Neural cell (in vitro differentiated cells): Measurements from ENCODE around the gene IQCK. TPM values are rescaled to one million over a fixed set of nuclear protein-coding genes. Genes with fewer than 3 reads are reported as not detected.

Experiments used
- H2AFZ ChIP-seq: fragments of 200-600, 300-800 bp; sonication (generic), shearing (Covaris generic); 2 replicates; pipeline ENCODE4 v1.6.0; 2014; ENCODE audit warnings: low read depth, mild to moderate bottlenecking, antibody characterized with exemption, low read length, moderate library complexity
- H3F3A ChIP-seq: fragments of 200-600 bp; shearing (Covaris generic); 2 replicates; pipeline ENCODE4 v1.6.1; 2016; ENCODE audit warnings: mild to moderate bottlenecking, moderate library complexity, mixed read lengths, antibody characterized with exemption, low read length; ENCODE audit not compliant: insufficient read depth, poor library complexity, severe bottlenecking
- H3K27ac ChIP-seq: fragments of 200-600, 300-800 bp; sonication (generic), shearing (Covaris generic); 2 replicates; pipeline ENCODE4 v1.5.1; 2014; ENCODE audit warnings: mild to moderate bottlenecking, low read length, moderate library complexity
- H3K27me3 ChIP-seq: fragments of 300-800, 200-600 bp; sonication (generic), shearing (Covaris generic); 2 replicates; pipeline ENCODE4 v1.6.0; 2014; ENCODE audit warnings: mild to moderate bottlenecking, low read depth, low read length, moderate library complexity; ENCODE audit not compliant: insufficient read depth
- H3K36me3 ChIP-seq: fragments of 300-800, 200-600 bp; sonication (generic), shearing (Covaris generic); 2 replicates; pipeline ENCODE4 v1.5.1; 2014; ENCODE audit warnings: mild to moderate bottlenecking, antibody characterized with exemption, low read length, moderate library complexity; ENCODE audit not compliant: insufficient read depth
- H3K4me2 ChIP-seq: fragments of 300-800, 200-600 bp; sonication (generic), shearing (Covaris generic); 2 replicates; pipeline ENCODE4 v1.6.0; 2014; ENCODE audit warnings: mild to moderate bottlenecking, low read length
- H3K4me3 ChIP-seq: fragments of 300-800, 200-600 bp; sonication (generic), shearing (Covaris generic); 2 replicates; pipeline ENCODE4 v1.5.1; 2014; ENCODE audit warnings: mild to moderate bottlenecking, low read length, moderate library complexity
- H3K79me2 ChIP-seq: fragments of 200-600 bp; shearing (Covaris generic); replicated peaks from 2 replicates; pipeline ENCODE4 v1.6.0; 2014; ENCODE audit warnings: mild to moderate bottlenecking, low read length, moderate library complexity; ENCODE audit not compliant: insufficient read depth
- H3K9ac ChIP-seq: fragments of 300-800, 200-600 bp; sonication (generic), shearing (Covaris generic); 2 replicates; pipeline ENCODE4 v1.6.1; 2016; ENCODE audit warnings: mild to moderate bottlenecking, low read length, mixed read lengths
- H3K9me2 ChIP-seq: fragments of 200-600 bp; shearing (Covaris generic); 2 replicates; pipeline ENCODE4 v1.6.1; 2016; ENCODE audit warnings: mild to moderate bottlenecking, low read length, mixed read lengths; ENCODE audit not compliant: insufficient read depth
- H3K9me3 ChIP-seq: fragments of 200-600, 300-800 bp; sonication (generic), shearing (Covaris generic); 2 replicates; pipeline ENCODE4 v1.6.1; 2016; ENCODE audit warnings: mild to moderate bottlenecking, mixed run types, low read length, moderate library complexity, mixed read lengths
- H4K20me1 ChIP-seq: fragments of 200-600 bp; shearing (Covaris generic); 2 replicates; pipeline ENCODE4 v1.6.1; 2016; ENCODE audit warnings: mild to moderate bottlenecking, mixed run types; ENCODE audit not compliant: insufficient read depth
- CTCF ChIP-seq: fragments of 450-650 bp; IDR thresholded peaks from 2 replicates; pipeline ENCODE4 v1.5.1; 2014; ENCODE audit warnings: antibody characterized with exemption, mild to moderate bottlenecking, moderate library complexity; ENCODE audit not compliant: poor library complexity, severe bottlenecking
- EP300 ChIP-seq: fragments of 450-650 bp; conservative IDR thresholded peaks from 2 replicates; pipeline ENCODE4 v1.6.1; 2014; ENCODE audit warnings: antibody characterized with exemption, mild to moderate bottlenecking, moderate library complexity; ENCODE audit not compliant: poor library complexity, severe bottlenecking
- EZH2 ChIP-seq: fragments of 200-600, 300-800 bp; shearing (Covaris generic), sonication (generic); IDR thresholded peaks from 2 replicates; pipeline ENCODE4 v1.6.1; 2014; ENCODE audit warnings: antibody characterized with exemption, low read length, borderline replicate concordance, mild to moderate bottlenecking; ENCODE audit not compliant: insufficient read depth, poor library complexity, severe bottlenecking
- MXI1 ChIP-seq: fragments of 450-650 bp; conservative IDR thresholded peaks from 2 replicates; pipeline ENCODE4 v1.6.1; 2014; ENCODE audit warnings: antibody characterized with exemption, mild to moderate bottlenecking; ENCODE audit not compliant: poor library complexity, severe bottlenecking
- POLR2AphosphoS5 ChIP-seq: IDR thresholded peaks from 2 replicates; pipeline ENCODE4 v1.6.1; 2012
- RAD21 ChIP-seq: fragments of 450-650 bp; conservative IDR thresholded peaks from 2 replicates; pipeline ENCODE4 v1.6.1; 2014; ENCODE audit warnings: antibody characterized with exemption, mild to moderate bottlenecking, moderate library complexity
- REST ChIP-seq: IDR thresholded peaks from 2 replicates; pipeline ENCODE4 v1.6.1; 2012; ENCODE audit warnings: borderline replicate concordance
- SMC3 ChIP-seq: fragments of 450-650 bp; conservative IDR thresholded peaks from 2 replicates; pipeline ENCODE4 v1.6.1; 2014; ENCODE audit warnings: antibody characterized with exemption, mild to moderate bottlenecking, moderate library complexity; ENCODE audit not compliant: poor library complexity
- TAF1 ChIP-seq: IDR thresholded peaks from 2 replicates; pipeline ENCODE4 v1.6.1; 2012; ENCODE audit warnings: low read depth
- polyA plus RNA-seq: library from polyadenylated mRNA; depleted of rRNA; stranded (reverse); fragments of >200 nt; gene quantifications from 2 replicates; pipeline ENCODE4 v1.2.3, GENCODE V29; 2014

Gene IQCK
- polyA plus RNA-seq, 1 donor from 2014 or later, result 10.2 TPM

GRCh38 chr16:19860166-19861041 is 142.3 kb downstream of the IQCK start:
- peaks cover 14% of the 10 kb centered on the region for H3K79me2 ChIP-seq

More at GRCh38 chr16:19860166-19861041, 142.3 kb downstream of the IQCK start:
- Histone ChIP-seq H3K4me2 (peak overlapping the region; percentile 6), H3K27ac (peak overlapping the region; percentile 64), H3K9me2 (no peaks in the 10 kb centered on the region), H3K9me3 (no peaks in the 10 kb centered on the region), H3K9ac (peak overlapping the region; percentile 56), H3K27me3 (no peaks in the 10 kb centered on the region), H2AFZ (no peak overlapping the region), H3K4me3 (peak overlapping the region; percentile 58), H3K36me3 (no peaks in the 10 kb centered on the region), H3F3A (peaks cover 3% of the 10 kb centered on the region), H4K20me1 (no peaks in the 10 kb centered on the region)
- no peak for TF ChIP-seq REST
- TF ChIP-seq SMC3, result no peak
- TF ChIP-seq TAF1, result no peak
- TF ChIP-seq RAD21, result no peak
- TF ChIP-seq MXI1, result no peak
- TF ChIP-seq EZH2, result no peak
- no peak for TF ChIP-seq CTCF
- no peak for TF ChIP-seq POLR2AphosphoS5
- no peak for TF ChIP-seq EP300
